ENCODE results near the gene SPACA5.
"Not testable (repeated sequence)": the region's sequence is repeated elsewhere in the genome, so short reads cannot be mapped to it uniquely, and the experiment has no call there.

The SPACA5 gene

GRCh38 chrX:48022100-48022499, 15.3 kb downstream of the SPACA5 start:
- Histone ChIP-seq H3K36me3 (ENCODE audit: control insufficient read depth, insufficient read depth, low read length) (no peaks in the 10 kb centered on the region), H3K9ac (ENCODE audit: low read depth, low read length) (no peak overlapping the region), H3K9me3 (ENCODE audit: control insufficient read depth, insufficient read depth, low read length) (peaks cover 20% of the 10 kb centered on the region; the same call in 1 of the 2 replicates), H3K4me3 (ENCODE audit: low read depth, low read length) (no peak overlapping the region), H3K27me3 (ENCODE audit: control insufficient read depth, insufficient read depth, low read length) (no peaks in the 10 kb centered on the region), H3K27ac (ENCODE audit: low read depth, low read length) (no peak overlapping the region), H3K4me1 (ENCODE audit: control insufficient read depth, insufficient read depth, low read length) (no peaks in the 10 kb centered on the region)

GRCh38 chrX:48022738-48023137, 15.9 kb downstream of the SPACA5 start:
- Histone ChIP-seq H3K4me1 (ENCODE audit: control insufficient read depth, insufficient read depth, low read length) (no peaks in the 10 kb centered on the region), H3K27ac (ENCODE audit: low read depth, low read length) (no peak overlapping the region), H3K9ac (ENCODE audit: low read depth, low read length) (no peak overlapping the region), H3K9me3 (ENCODE audit: control insufficient read depth, insufficient read depth, low read length) (peaks cover 20% of the 10 kb centered on the region; the same call in 1 of the 2 replicates), H3K27me3 (ENCODE audit: control insufficient read depth, insufficient read depth, low read length) (no peaks in the 10 kb centered on the region), H3K36me3 (ENCODE audit: control insufficient read depth, insufficient read depth, low read length) (no peaks in the 10 kb centered on the region), H3K4me3 (ENCODE audit: low read depth, low read length) (no peak overlapping the region)

- no peak overlapping the region for H3K4me3 ChIP-seq (ENCODE audit: low read depth, low read length)
- no peaks in the 10 kb centered on the region for H3K4me1 ChIP-seq (ENCODE audit: control insufficient read depth, insufficient read depth, low read length)
- no peaks in the 10 kb centered on the region for H3K36me3 ChIP-seq (ENCODE audit: control insufficient read depth, insufficient read depth, low read length)
- peaks cover 29% of the 10 kb centered on the region; the same call in 1 of the 2 replicates for H3K9me3 ChIP-seq (ENCODE audit: control insufficient read depth, insufficient read depth, low read length)
- no peak overlapping the region for H3K9ac ChIP-seq (ENCODE audit: low read depth, low read length)
- H3K27ac ChIP-seq (ENCODE audit: low read depth, low read length): no peak overlapping the region
- no peaks in the 10 kb centered on the region for H3K27me3 ChIP-seq (ENCODE audit: control insufficient read depth, insufficient read depth, low read length)
These were observed 18.8 kb downstream of the SPACA5 start for GRCh38 chrX:48025561-48025960.

GRCh38 chrX:48027545-48027944, 20.8 kb downstream of the SPACA5 start:
- not testable (repeated sequence) for H3K36me3 ChIP-seq (ENCODE audit: control insufficient read depth, insufficient read depth, low read length); H3K27me3 ChIP-seq (ENCODE audit: control insufficient read depth, insufficient read depth, low read length); H3K4me3 ChIP-seq (ENCODE audit: low read depth, low read length); H3K9ac ChIP-seq (ENCODE audit: low read depth, low read length); H3K4me1 ChIP-seq (ENCODE audit: control insufficient read depth, insufficient read depth, low read length); H3K27ac ChIP-seq (ENCODE audit: low read depth, low read length)
- peaks cover 27% of the 10 kb centered on the region; the same call in 1 of the 2 replicates for H3K9me3 ChIP-seq (ENCODE audit: control insufficient read depth, insufficient read depth, low read length)

- no peaks in the 10 kb centered on the region for H3K27me3 ChIP-seq (ENCODE audit: control insufficient read depth, insufficient read depth, low read length)
- H3K9me3 ChIP-seq (ENCODE audit: control insufficient read depth, insufficient read depth, low read length): peaks cover 22% of the 10 kb centered on the region; the same call in 1 of the 2 replicates
- no peaks in the 10 kb centered on the region for H3K36me3 ChIP-seq (ENCODE audit: control insufficient read depth, insufficient read depth, low read length)
- H3K4me3 ChIP-seq (ENCODE audit: low read depth, low read length): no peak overlapping the region
- no peaks in the 10 kb centered on the region for H3K4me1 ChIP-seq (ENCODE audit: control insufficient read depth, insufficient read depth, low read length)
- no peak overlapping the region for H3K9ac ChIP-seq (ENCODE audit: low read depth, low read length)
- no peak overlapping the region for H3K27ac ChIP-seq (ENCODE audit: low read depth, low read length)
These were observed 21.3 kb downstream of the SPACA5 start for GRCh38 chrX:48028091-48028490.

GRCh38 chrX:48030237-48030636, 23.4 kb downstream of the SPACA5 start:
- H3K9me3 ChIP-seq (ENCODE audit: control insufficient read depth, insufficient read depth, low read length): peaks cover 27% of the 10 kb centered on the region; the same call in 1 of the 2 replicates
- H3K4me3 ChIP-seq (ENCODE audit: low read depth, low read length): no peak overlapping the region
- no peaks in the 10 kb centered on the region for H3K27me3 ChIP-seq (ENCODE audit: control insufficient read depth, insufficient read depth, low read length)
- H3K27ac ChIP-seq (ENCODE audit: low read depth, low read length): no peak overlapping the region
- H3K9ac ChIP-seq (ENCODE audit: low read depth, low read length): no peak overlapping the region
- H3K36me3 ChIP-seq (ENCODE audit: control insufficient read depth, insufficient read depth, low read length): no peaks in the 10 kb centered on the region
- no peaks in the 10 kb centered on the region for H3K4me1 ChIP-seq (ENCODE audit: control insufficient read depth, insufficient read depth, low read length)

GRCh38 chrX:48030641-48031173, 23.9 kb downstream of the SPACA5 start:
- H3K36me3 ChIP-seq (ENCODE audit: control insufficient read depth, insufficient read depth, low read length); H3K27me3 ChIP-seq (ENCODE audit: control insufficient read depth, insufficient read depth, low read length); H3K27ac ChIP-seq (ENCODE audit: low read depth, low read length); H3K4me1 ChIP-seq (ENCODE audit: control insufficient read depth, insufficient read depth, low read length); H3K4me3 ChIP-seq (ENCODE audit: low read depth, low read length); H3K9ac ChIP-seq (ENCODE audit: low read depth, low read length): not testable (repeated sequence)
- peaks cover 31% of the 10 kb centered on the region; the same call in 1 of the 2 replicates for H3K9me3 ChIP-seq (ENCODE audit: control insufficient read depth, insufficient read depth, low read length)

- no peaks in the 10 kb centered on the region for H3K36me3 ChIP-seq (ENCODE audit: control insufficient read depth, insufficient read depth, low read length)
- H3K9ac ChIP-seq (ENCODE audit: low read depth, low read length): no peak overlapping the region
- no peaks in the 10 kb centered on the region for H3K27me3 ChIP-seq (ENCODE audit: control insufficient read depth, insufficient read depth, low read length)
- H3K27ac ChIP-seq (ENCODE audit: low read depth, low read length): no peak overlapping the region
- H3K9me3 ChIP-seq (ENCODE audit: control insufficient read depth, insufficient read depth, low read length): peaks cover 18% of the 10 kb centered on the region; the same call in 1 of the 2 replicates
- no peak overlapping the region for H3K4me3 ChIP-seq (ENCODE audit: low read depth, low read length)
- no peaks in the 10 kb centered on the region for H3K4me1 ChIP-seq (ENCODE audit: control insufficient read depth, insufficient read depth, low read length)
These were observed 29.1 kb downstream of the SPACA5 start for GRCh38 chrX:48035891-48036290.

- Histone ChIP-seq H3K36me3 (ENCODE audit: control insufficient read depth, insufficient read depth, low read length) (no peaks in the 10 kb centered on the region), H3K4me1 (ENCODE audit: control insufficient read depth, insufficient read depth, low read length) (no peaks in the 10 kb centered on the region), H3K27me3 (ENCODE audit: control insufficient read depth, insufficient read depth, low read length) (no peaks in the 10 kb centered on the region), H3K27ac (ENCODE audit: low read depth, low read length) (no peak overlapping the region), H3K9ac (ENCODE audit: low read depth, low read length) (no peak overlapping the region), H3K9me3 (ENCODE audit: control insufficient read depth, insufficient read depth, low read length) (peaks cover 41% of the 10 kb centered on the region; the same call in 1 of the 2 replicates), H3K4me3 (ENCODE audit: low read depth, low read length) (no peak overlapping the region)
These were observed 36.3 kb downstream of the SPACA5 start for GRCh38 chrX:48043056-48043455.

GRCh38 chrX:48045410-48046311, 38.9 kb downstream of the SPACA5 start:
- Histone ChIP-seq H3K9me3 (ENCODE audit: control insufficient read depth, insufficient read depth, low read length) (peaks cover 36% of the 10 kb centered on the region; the same call in 1 of the 2 replicates), H3K27ac (ENCODE audit: low read depth, low read length) (peak overlapping the region; percentile 68), H3K36me3 (ENCODE audit: control insufficient read depth, insufficient read depth, low read length) (no peaks in the 10 kb centered on the region), H3K27me3 (ENCODE audit: control insufficient read depth, insufficient read depth, low read length) (no peaks in the 10 kb centered on the region), H3K4me3 (ENCODE audit: low read depth, low read length) (no peak overlapping the region), H3K4me1 (ENCODE audit: control insufficient read depth, insufficient read depth, low read length) (no peaks in the 10 kb centered on the region), H3K9ac (ENCODE audit: low read depth, low read length) (no peak overlapping the region)

- no peak overlapping the region for H3K27ac ChIP-seq (ENCODE audit: low read depth, low read length)
- no peak overlapping the region for H3K4me3 ChIP-seq (ENCODE audit: low read depth, low read length)
- no peak overlapping the region for H3K9ac ChIP-seq (ENCODE audit: low read depth, low read length)
- H3K36me3 ChIP-seq (ENCODE audit: control insufficient read depth, insufficient read depth, low read length): no peaks in the 10 kb centered on the region
- peaks cover 35% of the 10 kb centered on the region; the same call in 1 of the 2 replicates for H3K9me3 ChIP-seq (ENCODE audit: control insufficient read depth, insufficient read depth, low read length)
- H3K27me3 ChIP-seq (ENCODE audit: control insufficient read depth, insufficient read depth, low read length): no peaks in the 10 kb centered on the region
- no peaks in the 10 kb centered on the region for H3K4me1 ChIP-seq (ENCODE audit: control insufficient read depth, insufficient read depth, low read length)
These were observed 40.1 kb downstream of the SPACA5 start for GRCh38 chrX:48046846-48047245.
